Measurements from ENCODE around the gene CXCL8. TPM values are rescaled to one million over a fixed set of nuclear protein-coding genes. Genes with fewer than 3 reads are reported as not detected.

CXCL8 gene
- polyA plus RNA-seq, 1 of the 3 experiments (the other 2 are of a cell fraction), result 6.0 TPM

DNA sequence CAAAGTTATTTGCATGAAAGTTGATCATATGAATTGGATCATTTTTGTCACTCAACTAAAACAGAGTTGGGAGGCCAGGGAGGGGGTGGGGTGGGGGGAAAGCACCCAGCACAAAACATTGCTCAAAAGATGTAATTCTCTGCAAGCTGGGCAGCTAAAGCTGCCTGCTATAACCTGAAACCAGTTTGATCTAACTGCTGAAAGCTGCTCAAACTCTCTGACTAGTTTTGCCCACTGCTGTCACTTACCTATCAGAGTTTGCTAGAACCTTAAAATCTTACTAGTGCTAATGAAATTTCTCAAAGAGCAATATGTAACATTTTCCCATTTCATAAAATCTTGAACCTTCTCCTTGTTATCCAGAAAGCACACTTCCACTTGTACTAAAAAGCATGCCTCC is 10.4 kb downstream of the CXCL8 start (continued):
- TF ChIP-seq, protein P1, sequence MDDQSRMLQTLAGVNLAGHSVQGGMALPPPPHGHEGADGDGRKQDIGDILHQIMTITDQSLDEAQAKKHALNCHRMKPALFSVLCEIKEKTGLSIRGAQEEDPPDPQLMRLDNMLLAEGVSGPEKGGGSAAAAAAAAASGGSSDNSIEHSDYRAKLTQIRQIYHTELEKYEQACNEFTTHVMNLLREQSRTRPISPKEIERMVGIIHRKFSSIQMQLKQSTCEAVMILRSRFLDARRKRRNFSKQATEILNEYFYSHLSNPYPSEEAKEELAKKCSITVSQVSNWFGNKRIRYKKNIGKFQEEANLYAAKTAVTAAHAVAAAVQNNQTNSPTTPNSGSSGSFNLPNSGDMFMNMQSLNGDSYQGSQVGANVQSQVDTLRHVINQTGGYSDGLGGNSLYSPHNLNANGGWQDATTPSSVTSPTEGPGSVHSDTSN (IDR thresholded peaks at IDR 0.05), result no peak
- TF ChIP-seq CHD2 (IDR thresholded peaks at IDR 0.05; ENCODE audit: low read length, partially characterized antibody), result no peak
- TF ChIP-seq JUND (IDR thresholded peaks at IDR 0.05), result no peak

DNA sequence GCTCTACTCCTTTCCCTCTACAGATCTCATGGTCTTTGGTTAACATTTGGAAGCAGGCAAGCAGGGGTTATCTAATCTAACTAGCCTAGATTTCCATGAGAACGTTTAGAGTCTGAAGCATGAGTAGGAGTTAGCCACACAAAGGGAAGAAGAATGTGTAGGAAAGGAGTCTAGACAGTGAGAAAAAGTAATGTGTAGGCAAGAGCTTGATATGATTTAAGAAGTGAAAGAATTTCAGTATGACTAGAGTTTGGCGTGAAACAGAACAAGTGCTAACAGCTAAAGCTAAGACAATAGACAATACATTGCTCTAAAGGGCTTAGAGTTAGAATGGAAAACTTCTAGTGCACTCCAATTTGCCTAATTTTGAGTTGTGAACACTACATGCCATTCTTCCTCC is 10.8 kb downstream of the CXCL8 start:
- POLR2A ChIA-PET, result no interaction called here
- WGBS (ENCODE audit: low lambda C conversion rate), result 6% methylated on average over 2 of the region's 2 CpGs
- Histone ChIP-seq H2AFZ (ENCODE audit: low read depth) (no peak overlapping the region), H3K27ac (ENCODE audit: low read depth in 2 of 2, low read length in 1 of 2) (no peak overlapping the region), H3K9me2 (no peaks in the 10 kb centered on the region), H3K4me1 (ENCODE audit: control insufficient read depth in 1 of 2, insufficient read depth in 2 of 2, low read depth in 1 of 2, low read length in 1 of 2) (no peaks in the 10 kb centered on the region), H3F3A (replicated peaks; ENCODE audit: insufficient read depth) (no peaks in the 10 kb centered on the region), H3K79me2 (ENCODE audit: insufficient read depth) (no peaks in the 10 kb centered on the region), H3K27me3 (ENCODE audit: insufficient read depth) (no peaks in the 10 kb centered on the region; the same call in 1 of the 2 replicates), H3K4me3 (ENCODE audit: low read depth in 2 of 2, low read length in 1 of 2) (no peak overlapping the region), H4K20me1 (ENCODE audit: insufficient read depth) (no peaks in the 10 kb centered on the region), H3K9me3 (no peaks in the 10 kb centered on the region), H3K36me3 (replicated peaks in 1 of 2; ENCODE audit: control insufficient read depth in 1 of 2, insufficient read depth in 2 of 2, low read length in 1 of 2) (no peaks in the 10 kb centered on the region), H3K9ac (no peak overlapping the region), H3K4me2 (no peak overlapping the region)
- no peak for DNase-seq
- CTCF ChIA-PET, result no interaction called here
- no peak for TF ChIP-seq TCF12 (IDR thresholded peaks at IDR 0.05)
- no peak for TF ChIP-seq FOXJ3 (CRISPR knock-in tag; IDR thresholded peaks at IDR 0.05)
- no peak for TF ChIP-seq ELF1 (IDR thresholded peaks at IDR 0.05)
- no peak for TF ChIP-seq RXRA (IDR thresholded peaks at IDR 0.05; ENCODE audit: borderline replicate concordance, low read depth)
- TF ChIP-seq JUND (IDR thresholded peaks at IDR 0.05), result no peak
- no peak for TF ChIP-seq MXI1 (IDR thresholded peaks at IDR 0.05; ENCODE audit: low read depth, low read length)
- no peak for TF ChIP-seq EZH2phosphoT487 (IDR thresholded peaks at IDR 0.05; ENCODE audit: borderline replicate concordance, low read depth)
- TF ChIP-seq NFIC (IDR thresholded peaks at IDR 0.05; ENCODE audit: borderline replicate concordance), result no peak
- TF ChIP-seq FOSL2 (IDR thresholded peaks at IDR 0.05; ENCODE audit: borderline replicate concordance, low read depth), result no peak
- TF ChIP-seq USF2 (IDR thresholded peaks at IDR 0.05; ENCODE audit: borderline replicate concordance, low read depth, low read length), result no peak
- no peak for TF ChIP-seq EP300 (IDR thresholded peaks at IDR 0.05; ENCODE audit: borderline replicate concordance in 1 of 2, low read depth in 1 of 2, low read length in 1 of 2)
- no peak for TF ChIP-seq POLR2AphosphoS5 (IDR thresholded peaks at IDR 0.05; ENCODE audit: low read depth, low read length)
- TF ChIP-seq GABPA (IDR thresholded peaks at IDR 0.05; ENCODE audit: low read depth), result no peak
- no peak for TF ChIP-seq RFX5 (IDR thresholded peaks at IDR 0.05; ENCODE audit: low read length)
- TF ChIP-seq REST (IDR thresholded peaks at IDR 0.05; ENCODE audit: low read depth, low read length), result no peak
- no peak for TF ChIP-seq FOXM1 (IDR thresholded peaks at IDR 0.05; ENCODE audit: low read depth)
- TF ChIP-seq, protein P2, sequence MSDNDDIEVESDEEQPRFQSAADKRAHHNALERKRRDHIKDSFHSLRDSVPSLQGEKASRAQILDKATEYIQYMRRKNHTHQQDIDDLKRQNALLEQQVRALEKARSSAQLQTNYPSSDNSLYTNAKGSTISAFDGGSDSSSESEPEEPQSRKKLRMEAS (IDR thresholded peaks at IDR 0.05; ENCODE audit: low read depth), result no peak
- TF ChIP-seq, protein P1 (IDR thresholded peaks at IDR 0.05), result no peak
